NOMO-1 treated with dmso at 0.1 percent for 144 hours (cell line): ENCODE data around the gene IQSEC1.

Experiments used
- DNase-seq: peaks from one replicate; lab custom pipeline; 2025; ENCODE audit not compliant: unreplicated experiment; lab: John Stamatoyannopoulos, UW

Gene IQSEC1

DNA sequence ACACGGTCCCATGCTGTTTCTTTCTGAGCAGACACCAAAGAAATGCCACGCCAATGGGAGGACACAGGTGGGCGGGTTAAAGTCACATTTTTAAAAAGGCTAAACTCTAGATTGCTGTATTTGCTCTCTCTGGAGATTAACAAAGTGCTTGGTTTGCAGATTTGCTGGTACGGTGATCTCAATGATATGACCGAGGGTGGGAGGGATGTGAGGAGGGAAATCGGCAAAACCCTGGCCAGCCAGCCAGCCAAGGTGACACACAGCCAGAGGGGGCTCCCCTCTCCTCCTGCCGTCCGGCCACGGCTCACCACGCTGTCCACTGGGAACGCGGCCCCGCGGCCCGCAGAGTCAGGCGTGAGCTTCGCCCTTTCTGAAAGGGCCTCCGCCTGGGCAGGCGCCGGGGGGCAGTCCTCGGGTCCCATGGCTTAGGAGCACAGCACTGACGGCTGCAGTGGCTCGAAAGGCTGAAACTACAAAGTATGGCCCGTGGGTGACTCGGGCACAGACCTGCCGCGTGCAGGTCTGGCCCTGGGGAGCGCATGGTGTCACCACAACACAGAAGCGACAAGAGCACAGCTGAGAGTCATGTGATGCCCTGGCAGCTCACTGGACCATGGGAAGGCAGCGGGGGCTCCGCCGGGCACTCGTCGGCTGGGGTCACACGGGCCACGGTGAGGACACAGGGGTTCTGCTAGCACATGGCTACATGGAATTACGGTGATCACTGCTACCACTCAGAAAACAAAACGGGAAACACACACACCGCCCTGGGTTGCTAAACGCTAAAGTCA, 174.1 kb downstream of the IQSEC1 start:
- no peak for DNase-seq

DNA sequence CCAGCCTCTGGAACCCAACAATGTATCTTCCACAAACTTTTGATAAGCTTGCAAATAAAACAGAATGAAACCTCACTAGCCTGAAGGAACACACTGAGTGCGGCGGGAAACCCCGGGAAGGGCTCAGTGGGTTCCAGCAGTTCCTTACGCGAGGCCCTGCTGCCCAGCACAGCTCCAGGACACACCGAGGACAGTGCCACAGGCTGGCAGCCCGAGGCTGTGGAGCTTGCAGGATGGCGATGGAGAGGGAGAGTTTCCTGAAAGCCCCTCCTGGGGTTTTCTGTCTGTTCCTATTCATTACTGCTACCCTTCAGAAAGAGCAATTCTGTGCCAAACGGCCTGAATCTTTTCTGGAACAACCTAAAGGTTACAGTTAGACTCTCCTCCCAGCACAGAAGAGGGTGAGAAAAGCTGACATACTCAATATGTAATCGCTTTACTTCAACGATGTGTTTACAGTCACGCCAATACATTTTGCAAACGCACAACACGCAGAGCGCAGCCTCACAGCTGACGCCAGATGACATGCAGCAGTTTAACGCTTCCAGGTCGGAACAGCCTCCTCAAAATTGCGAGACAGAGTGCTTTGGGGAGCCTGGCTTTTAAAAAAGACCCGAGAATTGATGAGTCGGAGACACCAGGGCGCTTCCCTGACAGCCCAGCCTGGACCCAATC, 174.8 kb downstream of the IQSEC1 start:
- DNase-seq, result no peak

DNA sequence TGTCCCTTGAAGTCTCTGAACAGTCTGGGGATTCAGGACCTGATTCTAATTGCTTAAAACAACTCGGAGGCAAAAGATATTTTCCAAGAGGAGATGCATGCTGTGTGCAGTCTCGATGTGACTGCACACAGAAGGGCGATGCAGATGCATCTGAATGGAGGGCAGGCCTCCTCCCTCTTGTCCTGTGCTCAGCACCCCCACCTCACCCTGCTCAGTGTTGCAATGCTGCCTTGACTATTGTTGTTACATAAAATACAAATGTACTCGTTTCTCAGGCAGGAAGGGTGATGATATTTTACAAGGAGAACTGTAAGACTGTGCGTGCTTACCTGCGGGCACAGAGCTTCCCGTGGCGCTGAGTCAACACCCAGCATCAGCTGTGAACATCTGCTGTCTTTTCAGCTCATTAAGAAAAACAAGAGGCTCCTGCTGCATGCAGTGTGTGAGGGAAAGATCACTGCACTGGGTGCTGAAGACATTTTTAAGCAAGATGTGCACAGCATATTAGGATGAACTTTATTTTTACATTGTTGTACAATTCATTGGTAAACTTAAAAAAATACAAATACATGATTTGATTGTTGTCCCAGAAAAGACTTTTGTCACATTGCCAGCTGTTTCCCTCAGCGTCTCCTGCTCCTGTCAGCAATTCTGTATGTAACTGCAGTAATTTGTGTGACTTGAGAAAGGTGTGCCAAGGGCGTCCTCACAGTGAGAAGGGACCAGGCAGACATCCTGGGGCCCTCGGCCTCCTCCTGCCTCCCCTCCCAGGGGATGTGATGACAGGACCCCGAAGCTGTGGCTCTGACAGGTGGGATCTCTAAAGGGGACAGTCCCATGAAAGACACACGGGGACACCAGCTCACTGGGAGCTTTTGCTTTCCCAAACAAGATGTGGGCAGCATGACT, 175.6 kb downstream of the IQSEC1 start:
- no peak for DNase-seq

DNA sequence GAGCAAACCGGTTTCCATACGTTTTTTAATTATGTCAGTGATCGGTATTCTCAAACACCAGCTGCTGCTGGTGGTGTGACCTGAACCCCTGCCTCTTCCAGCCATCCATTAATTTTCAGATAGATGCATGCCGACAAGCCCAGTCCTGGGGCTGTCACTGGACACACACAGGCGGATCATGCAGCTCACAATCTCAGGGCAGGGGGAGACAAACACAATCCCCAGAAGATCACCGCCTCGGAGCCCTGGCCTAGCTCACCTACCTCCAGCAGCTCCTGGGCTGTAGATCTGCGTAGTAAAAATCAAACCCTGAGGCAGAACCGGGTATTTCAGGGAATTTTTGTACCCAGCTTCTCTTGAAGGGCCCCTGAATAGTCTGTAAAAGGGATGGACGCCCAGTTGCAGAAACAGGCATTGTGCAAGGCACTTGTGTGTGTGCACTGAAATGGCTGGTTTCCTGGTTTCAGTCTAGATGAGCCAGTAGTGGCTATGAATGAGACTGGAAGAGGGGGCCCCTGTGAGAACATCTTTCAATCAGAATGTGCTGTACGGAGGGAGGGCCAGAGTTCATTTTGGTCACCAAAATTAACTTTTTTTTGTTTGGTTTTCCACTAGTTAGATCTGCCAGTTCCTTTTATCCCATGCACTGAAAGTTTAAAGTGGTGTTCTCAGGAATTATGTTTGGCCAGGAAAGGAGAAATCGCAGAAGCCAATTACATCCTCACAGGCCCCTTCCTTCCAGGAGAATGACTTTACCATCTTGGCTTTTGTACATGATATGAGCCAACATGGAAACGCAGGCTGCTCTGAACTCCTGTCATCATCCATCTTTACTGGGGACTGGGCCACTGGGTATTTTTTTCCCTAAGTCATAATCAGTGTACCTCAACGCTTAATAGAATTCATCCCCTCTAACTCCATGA, 176.9 kb downstream of the IQSEC1 start:
- DNase-seq, result peak; percentile 28

DNA sequence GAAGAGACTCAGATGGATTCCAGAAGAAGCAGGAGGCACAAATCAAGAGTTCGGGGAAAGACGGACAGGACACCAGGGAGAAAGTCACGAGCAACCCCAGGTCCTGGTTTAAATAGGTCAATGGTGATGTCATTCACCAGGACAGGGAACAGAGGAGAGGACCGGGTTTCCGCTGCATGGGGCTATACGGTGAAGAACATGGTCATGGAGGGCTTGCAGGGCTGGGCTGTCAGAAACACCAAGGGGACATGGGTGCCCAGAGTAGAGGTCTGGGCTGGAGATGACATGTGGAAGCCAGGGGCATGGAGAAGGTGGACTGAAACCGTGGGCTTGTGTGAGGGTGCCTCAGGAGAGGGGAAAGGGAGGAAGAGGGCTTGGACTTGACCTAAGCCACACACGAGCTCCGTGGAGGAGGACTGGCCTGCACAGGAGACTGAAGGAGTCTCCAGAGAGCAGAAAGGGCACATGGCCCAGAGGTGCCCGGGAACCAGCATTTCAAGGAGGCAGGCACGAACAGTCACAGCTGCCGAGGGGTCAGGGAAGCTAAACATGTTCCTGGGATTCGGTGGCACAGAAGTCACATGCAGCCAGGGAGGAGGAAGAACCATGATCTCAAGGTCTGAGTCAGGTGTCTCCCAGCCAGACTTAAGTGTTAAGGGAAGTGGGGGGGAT, 177.7 kb downstream of the IQSEC1 start:
- no peak for DNase-seq

DNA sequence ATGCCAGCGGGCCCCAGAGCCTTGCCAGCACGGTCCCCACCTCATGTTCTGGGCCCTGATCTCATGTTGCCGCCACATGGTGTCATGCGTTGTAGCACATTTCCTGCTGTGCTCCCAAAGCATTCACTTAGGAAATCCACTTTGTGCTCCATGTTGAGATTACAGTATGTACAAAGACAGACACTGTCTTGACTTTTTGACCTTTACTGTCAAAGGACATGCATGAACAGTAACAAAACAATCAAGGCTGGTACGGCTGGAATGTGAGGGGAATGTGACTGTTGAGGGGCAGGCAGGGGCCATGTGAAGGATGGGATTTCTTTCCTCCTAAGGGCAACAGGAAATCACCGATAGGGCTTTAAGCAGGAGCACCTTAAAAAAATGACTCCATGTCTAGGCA, 178.6 kb downstream of the IQSEC1 start:
- no peak for DNase-seq

DNA sequence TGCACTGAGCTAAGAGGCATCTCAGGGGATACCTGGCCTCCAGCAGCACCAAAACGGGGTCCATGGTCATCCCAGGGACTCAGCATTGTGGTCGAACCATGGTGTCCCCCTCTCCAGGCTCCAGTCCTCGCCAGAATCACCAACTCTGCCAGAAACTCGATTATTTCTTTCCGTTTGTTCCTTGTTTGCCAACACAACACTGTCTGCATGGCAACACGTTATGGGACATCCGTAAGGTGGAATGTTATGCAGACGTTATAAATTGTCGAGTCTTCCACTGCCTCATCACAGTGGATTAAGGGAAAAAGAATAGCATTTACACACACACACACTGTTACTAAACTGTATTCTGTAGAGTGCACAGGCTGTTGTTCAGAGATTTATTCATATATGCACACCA, 179.4 kb downstream of the IQSEC1 start:
- no peak for DNase-seq

DNA sequence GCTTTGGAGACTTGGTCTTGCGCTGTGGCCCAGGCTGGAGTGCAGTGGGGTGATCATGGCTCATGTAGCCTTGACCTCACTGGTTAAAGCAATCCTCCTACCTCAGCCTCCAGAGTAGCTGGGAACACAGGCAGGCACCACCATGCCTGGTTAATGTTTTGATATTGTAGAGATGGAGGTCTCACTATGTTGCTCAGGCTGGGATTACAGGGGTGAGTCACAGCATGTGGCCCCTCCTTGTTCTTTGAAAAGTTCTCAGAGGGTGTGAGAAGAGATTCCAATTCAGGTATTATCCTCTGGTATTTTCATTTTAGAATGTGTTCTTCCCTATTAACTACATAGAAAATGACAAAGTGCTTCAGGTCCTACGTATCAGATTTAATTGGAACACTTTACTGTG, 180.0 kb downstream of the IQSEC1 start:
- no peak for DNase-seq

DNA sequence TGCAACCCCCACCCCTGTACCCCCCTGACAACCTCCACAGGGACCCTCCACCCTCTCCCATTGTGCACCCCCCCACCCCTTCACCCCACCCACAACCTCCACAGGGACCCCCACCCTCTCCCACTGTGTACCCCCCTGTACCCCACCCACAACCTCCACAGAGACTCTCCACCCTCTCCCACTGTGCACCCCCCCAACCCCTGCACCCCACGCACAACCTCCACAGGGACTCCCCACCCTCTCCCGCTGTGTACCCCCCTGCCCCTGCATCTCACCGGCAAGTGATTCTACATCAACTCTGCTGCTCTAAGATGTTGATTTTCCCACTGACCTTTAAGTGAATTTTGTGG, 180.4 kb downstream of the IQSEC1 start:
- no peak for DNase-seq

DNA sequence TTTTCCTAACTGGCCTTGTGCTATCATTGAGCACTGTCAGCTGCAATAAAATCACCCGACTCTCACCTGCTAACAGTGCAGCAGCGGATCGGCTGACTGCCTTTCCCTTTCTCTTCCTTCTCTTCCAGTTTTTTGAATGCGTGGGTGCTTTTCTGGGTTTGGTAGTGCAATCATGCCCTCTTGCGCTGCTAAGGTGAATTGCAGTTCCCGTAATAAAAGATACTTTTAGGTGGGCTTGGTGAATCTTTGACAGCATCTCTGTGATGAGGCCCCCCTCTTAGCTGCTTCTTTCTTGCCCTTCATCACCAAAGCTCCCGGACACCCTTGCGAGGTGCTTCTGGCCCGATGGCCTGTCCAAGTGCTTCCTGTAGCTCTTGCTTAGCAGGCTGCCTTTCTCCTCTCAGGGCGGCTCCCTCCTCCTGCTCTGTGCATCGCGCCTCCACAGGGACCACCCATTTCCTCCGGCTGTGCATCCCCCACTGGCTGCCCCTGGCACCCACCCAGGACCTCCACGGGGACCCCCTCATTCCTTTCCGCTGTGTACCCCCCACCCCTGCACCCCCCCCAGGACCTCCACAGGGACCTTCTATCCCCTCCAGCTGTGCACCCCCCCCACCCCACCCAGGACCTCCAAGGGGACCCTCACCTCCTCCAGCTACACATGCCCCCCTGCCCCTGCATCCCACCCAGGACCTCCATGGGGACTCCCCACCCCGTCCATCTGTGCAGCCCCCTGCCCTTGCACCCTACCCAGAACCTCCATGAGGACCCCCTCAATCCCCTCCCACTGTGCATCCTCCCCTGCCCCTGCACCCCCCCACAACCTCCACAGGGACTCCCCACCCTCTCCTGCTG, 181.0 kb downstream of the IQSEC1 start:
- DNase-seq, result peak; percentile 35

DNA sequence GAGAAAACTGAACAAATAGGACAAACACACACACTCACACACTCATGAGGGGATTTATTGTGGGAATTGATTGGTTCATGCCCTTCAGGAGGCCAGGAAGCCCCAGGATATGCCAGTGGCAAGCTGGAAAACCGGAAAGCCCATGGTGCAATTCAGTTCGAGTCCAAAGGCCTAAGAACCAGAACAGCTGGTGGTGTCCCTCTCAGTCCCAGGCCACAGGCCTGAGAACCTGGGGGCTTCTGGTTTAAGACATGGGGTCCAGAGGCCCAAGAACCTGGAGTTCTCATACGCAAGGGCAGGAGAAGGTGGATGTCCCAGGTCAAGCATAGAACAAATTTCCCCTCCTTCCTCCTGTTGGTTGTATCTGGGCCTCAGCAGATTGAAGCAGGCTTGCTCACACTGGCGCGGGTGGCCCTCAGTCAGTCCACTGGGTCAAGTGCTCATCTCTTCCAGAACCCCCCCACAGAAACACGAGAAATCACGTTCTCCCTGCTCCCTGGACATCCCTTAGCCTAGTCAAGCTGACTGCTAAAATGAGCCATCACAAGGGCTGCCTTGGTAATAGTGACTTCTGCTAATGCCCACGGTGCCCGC, 181.7 kb downstream of the IQSEC1 start:
- no peak for DNase-seq

DNA sequence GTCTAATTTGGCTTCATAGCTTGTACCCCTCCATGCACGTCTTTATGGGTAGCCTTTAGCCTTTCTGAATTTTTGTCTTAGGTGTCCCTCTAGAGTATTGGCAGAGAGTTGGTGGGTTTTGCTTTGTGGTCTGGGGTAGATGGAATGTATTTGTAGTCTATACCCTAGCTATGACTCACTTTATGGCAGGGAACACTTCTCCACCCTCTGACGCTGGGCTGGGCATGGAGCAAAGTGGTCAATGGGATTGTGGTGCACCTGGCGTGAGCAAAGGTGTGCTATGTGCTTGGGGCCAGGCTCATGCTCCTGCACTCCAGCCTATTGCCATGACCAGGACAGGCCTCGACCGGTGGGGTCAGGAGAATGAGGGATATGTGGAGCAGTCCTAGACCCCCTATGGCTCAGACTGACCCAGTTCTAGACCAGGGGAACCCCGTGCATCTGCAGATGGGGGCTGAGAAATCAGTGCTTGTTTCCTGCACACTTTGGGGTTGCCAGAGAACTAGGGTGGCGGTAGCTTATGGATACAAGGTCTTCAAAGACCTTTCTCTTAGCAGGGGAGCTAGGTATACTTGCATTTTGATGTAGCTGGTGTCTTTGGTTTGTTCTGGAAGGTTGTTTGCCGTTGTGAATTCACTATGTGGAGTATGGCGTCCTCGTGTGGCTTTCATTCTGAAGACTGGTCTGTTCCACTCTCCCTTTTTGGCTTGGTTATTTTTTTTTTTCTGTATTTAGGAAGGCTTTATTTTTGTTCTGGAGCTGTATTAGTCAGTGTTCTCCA, 182.4 kb downstream of the IQSEC1 start:
- no peak for DNase-seq

DNA sequence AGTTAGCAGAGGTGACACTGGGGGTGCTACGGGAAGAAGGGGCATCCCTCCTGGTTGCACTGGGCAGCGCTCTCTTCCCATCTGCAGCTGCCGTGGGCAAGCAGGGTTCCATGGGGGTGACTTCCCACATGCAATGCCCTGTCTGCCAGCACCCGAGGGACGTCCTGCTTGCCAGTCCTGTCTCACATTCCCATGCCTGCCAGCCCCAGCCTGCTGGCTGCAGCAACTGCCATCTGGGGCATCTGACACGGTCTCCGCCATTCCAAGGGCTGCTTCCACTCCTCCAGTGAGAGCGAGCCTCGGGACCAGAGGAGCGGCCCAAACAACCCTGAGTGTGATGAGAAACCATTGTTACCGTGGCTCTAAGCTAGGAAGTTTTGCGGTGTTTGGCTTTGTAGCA, 186.5 kb downstream of the IQSEC1 start:
- no peak for DNase-seq

DNA sequence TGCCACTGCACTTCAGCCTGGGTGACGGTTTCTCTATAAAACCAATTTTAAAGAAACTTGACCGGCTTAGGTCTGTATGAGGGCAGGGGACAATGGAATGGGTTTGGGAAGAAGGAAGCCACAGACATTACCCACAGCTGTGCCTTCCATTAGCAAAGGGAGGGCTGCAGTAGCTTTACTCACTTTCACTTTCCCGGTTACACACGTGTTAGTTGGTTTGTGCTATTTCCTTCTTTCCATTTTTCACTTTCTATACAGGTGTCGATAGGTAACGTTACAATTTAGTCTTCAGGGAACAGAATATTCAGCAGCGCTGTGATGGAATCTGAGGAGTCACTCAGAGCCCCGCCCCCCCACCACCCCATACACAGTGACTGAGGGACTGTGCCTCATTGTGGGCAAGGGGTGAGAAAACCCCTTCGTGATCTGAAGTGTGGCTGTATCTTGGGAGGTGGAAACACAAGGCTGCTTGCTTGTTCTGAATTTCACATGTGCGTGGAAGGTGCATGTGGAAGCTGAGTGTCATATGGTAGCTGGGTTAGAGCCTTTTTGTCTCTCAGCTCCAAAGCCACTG, 187.0 kb downstream of the IQSEC1 start:
- DNase-seq, result no peak

DNA sequence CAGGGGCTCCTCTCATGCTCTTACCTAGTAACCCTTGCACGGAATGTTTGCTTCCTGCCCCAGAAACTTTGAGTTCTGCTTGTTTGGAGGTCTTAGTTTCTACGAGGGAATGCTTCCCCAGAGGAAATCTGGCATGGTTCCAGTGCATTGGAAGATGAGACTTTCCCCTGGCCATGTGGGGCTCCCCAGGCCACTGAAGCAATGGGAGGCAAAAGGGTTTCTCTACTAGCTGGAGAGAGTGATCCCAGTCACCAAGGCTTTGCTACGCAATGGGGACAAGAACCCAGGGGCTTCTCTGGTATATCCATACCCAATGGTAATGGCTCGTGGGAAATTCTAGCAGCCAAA, 187.7 kb downstream of the IQSEC1 start:
- no peak for DNase-seq

DNA sequence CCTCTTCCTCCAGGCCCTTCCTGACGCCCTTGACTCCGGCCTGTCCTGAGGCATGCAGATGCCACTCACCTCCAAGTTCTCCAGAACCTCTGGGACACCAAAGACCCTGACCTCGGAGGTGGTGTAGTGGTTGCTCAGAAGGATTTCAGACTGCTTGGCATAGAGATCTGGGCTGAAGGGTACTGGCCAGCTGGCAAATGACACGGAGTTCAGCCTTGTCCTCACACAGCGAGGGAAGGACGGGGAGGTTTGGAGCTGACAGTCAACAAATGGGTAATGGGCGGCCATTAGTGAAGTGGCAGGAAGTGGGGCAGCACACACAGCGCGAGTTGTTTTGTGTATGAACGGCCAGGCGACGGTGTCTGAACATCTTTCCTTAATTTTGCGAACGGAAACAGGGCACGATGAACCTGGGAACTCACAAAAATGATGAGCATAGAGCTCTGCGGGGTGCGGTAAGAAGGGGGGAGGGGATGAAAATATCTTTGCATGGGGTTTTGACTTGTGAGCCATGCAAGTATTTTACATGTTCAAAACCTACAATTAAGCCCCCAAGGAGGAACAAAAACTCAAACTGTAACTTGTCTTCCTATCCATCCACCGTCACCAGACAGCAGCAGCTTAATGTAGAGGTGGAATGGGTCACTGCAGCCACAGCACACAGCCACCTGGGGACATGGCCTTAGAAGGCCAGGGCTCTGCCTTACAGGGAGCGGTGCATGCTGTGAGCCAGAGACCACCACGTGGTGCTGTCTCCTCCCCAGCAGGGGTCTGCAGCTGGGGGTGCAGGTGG, 188.2 kb downstream of the IQSEC1 start:
- no peak for DNase-seq

DNA sequence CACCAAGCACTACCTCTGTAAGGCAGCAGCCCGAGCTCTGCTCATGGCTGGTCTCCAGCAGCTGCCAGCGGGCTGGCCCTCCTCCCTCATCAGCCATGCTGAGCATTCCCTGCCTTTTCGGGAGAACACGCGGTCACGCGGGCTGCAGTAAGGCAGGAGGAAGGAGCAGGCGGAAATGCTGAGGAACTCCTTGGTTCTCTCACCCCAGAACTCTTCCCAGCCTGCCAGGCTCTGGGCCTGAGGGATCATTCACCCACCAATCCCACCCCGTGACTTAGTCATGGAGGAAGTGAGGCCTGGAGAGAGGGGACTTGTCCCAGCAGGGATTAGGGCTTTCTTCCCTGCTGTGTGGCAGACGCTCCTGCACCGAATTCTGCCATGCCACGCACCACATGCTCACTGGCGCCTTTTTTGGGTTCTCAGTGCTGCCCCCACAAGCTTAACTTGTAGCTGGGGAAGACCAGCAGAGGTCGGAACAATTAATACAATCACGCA, 189.0 kb downstream of the IQSEC1 start:
- DNase-seq, result no peak
